H1 (cell line): ENCODE results near the gene KISS1R. TPM values are rescaled to one million over a fixed set of nuclear protein-coding genes. Genes with fewer than 3 reads are reported as not detected.

Source experiments
- CTCF ChIA-PET: fragments of 300-600 bp; sonication (Branson Sonifier 250); formaldehyde crosslinking; loops from one replicate; lab custom pipeline; 2021; ENCODE audit not compliant: partially characterized antibody; lab: Charles Lee
- POLR2A ChIA-PET: fragments of 300-600 bp; sonication (Branson Sonifier 250); formaldehyde crosslinking; loops from one replicate; lab custom pipeline; 2021; ENCODE audit warnings: inconsistent platforms; ENCODE audit not compliant: partially characterized antibody; lab: Charles Lee
- DNase-seq, 2 experiments: peaks; one replicate each; pipeline versions ENCODE4 v3.0.0 to v3.0.0-alpha.2; 2010 to 2022; ENCODE audit warnings: low spot score in 2 of 2, low read depth in 1 of 2, mixed read lengths in 1 of 2
- FAIRE-seq: peaks from 2 replicates; lab custom pipeline; 2011; peaks lifted over from hg19 to GRCh38; lab: Jason Lieb, UNC
- H2AFZ ChIP-seq: 2 replicates; pipeline ENCODE4 v1.8.1; 2012; ENCODE audit warnings: low read length, inconsistent platforms
- H2AK5ac ChIP-seq: 2 replicates; pipeline ENCODE4 v1.6.1; 2013; ENCODE audit warnings: low read depth, low read length
- H2BK120ac ChIP-seq: replicated peaks from 2 replicates; pipeline ENCODE3; 2013; ENCODE audit warnings: low read depth, low read length, inconsistent platforms
- H2BK12ac ChIP-seq: 2 replicates; pipeline ENCODE4 v1.6.1; 2013; ENCODE audit warnings: low read depth, low read length
- H2BK15ac ChIP-seq: 2 replicates; pipeline ENCODE4 v1.6.1; 2013; ENCODE audit warnings: low read length
- H2BK20ac ChIP-seq: 2 replicates; pipeline ENCODE4 v1.6.1; 2013; ENCODE audit warnings: low read length
- H2BK5ac ChIP-seq: 2 replicates; pipeline ENCODE4 v1.6.1; 2013; ENCODE audit warnings: low read depth, low read length
- H3K14ac ChIP-seq: 2 replicates; pipeline ENCODE4 v1.6.1; 2013; ENCODE audit warnings: inconsistent platforms; ENCODE audit not compliant: insufficient read length
- H3K18ac ChIP-seq: 2 replicates; pipeline ENCODE4 v1.6.1; 2013; ENCODE audit warnings: low read length; ENCODE audit errors: extremely low read depth
- H3K23ac ChIP-seq: 2 replicates; pipeline ENCODE4 v1.6.1; 2013; ENCODE audit warnings: inconsistent platforms; ENCODE audit not compliant: insufficient read length
- H3K23me2 ChIP-seq: 2 replicates; pipeline ENCODE4 v1.6.1; 2013; ENCODE audit warnings: low read depth, low read length
- H3K27ac ChIP-seq: 2 replicates; pipeline ENCODE4 v1.6.1; 2011; ENCODE audit warnings: low read depth, low read length, inconsistent platforms
- H3K27me3 ChIP-seq, 4 experiments: replicated peaks in 1 of 4; 1 replicate in 1 of 4; 2 replicates in 3 of 4; pipeline versions ENCODE4 v1.6.1 to v1.8.1; 2011 to 2013; ENCODE audit warnings: low read length in 3 of 4, mild to moderate bottlenecking in 3 of 4, inconsistent platforms in 2 of 4, mixed read lengths in 2 of 4, moderate library complexity in 1 of 4; ENCODE audit not compliant: control insufficient read depth in 3 of 4, insufficient read depth in 3 of 4; ENCODE audit errors: extremely low read depth in 1 of 4
- H3K36me3 ChIP-seq, 4 experiments: 2 replicates each; pipeline versions ENCODE4 v1.6.1 to v1.8.1; 2011 to 2013; ENCODE audit warnings: mild to moderate bottlenecking in 4 of 4, low read length in 3 of 4, moderate library complexity in 2 of 4, control low read depth in 1 of 4, inconsistent platforms in 1 of 4; ENCODE audit not compliant: insufficient read depth in 4 of 4, control insufficient read depth in 2 of 4
- H3K4ac ChIP-seq: replicated peaks from 2 replicates; pipeline ENCODE3; 2013; ENCODE audit warnings: low read length, low read depth, mixed read lengths, inconsistent platforms; ENCODE audit not compliant: insufficient read length
- H3K4me1 ChIP-seq, 4 experiments: replicated peaks in 1 of 4; 1 replicate in 1 of 4; 2 replicates in 3 of 4; pipeline versions ENCODE4 v1.6.1 to v1.8.1; 2011 to 2013; ENCODE audit warnings: low read length in 3 of 4, inconsistent platforms in 2 of 4, mixed read lengths in 1 of 4; ENCODE audit not compliant: insufficient read depth in 4 of 4, control insufficient read depth in 3 of 4
- H3K4me2 ChIP-seq, 2 experiments: 2 replicates each; pipeline versions ENCODE4 v1.6.1 to v1.8.1; 2011 to 2013; ENCODE audit warnings: low read depth in 2 of 2, low read length in 2 of 2, control low read depth in 1 of 2, inconsistent platforms in 1 of 2, mild to moderate bottlenecking in 1 of 2; ENCODE audit not compliant: insufficient read depth in 1 of 2
- H3K4me3 ChIP-seq, 4 experiments: fragments of 200-600, 300-600 bp in 1 of 4; sonication (generic), shearing (Covaris generic), sonication (Bioruptor Twin) in 1 of 4; 2 replicates each; pipeline versions ENCODE4 v1.5.1 to v1.8.1; 2011 to 2016; ENCODE audit warnings: low read length in 4 of 4, low read depth in 3 of 4, control low read depth in 2 of 4, inconsistent platforms in 2 of 4, mild to moderate bottlenecking in 2 of 4, mixed read lengths in 1 of 4, moderate library complexity in 1 of 4; ENCODE audit not compliant: insufficient read depth in 2 of 4; ENCODE audit errors: extremely low read depth in 1 of 4
- H3K56ac ChIP-seq: replicated peaks from 2 replicates; pipeline ENCODE3; 2013; ENCODE audit warnings: low read depth, mild to moderate bottlenecking, mixed read lengths, low read length, inconsistent platforms; ENCODE audit not compliant: insufficient read length
- H3K79me1 ChIP-seq: 2 replicates; pipeline ENCODE4 v1.6.1; 2013; ENCODE audit warnings: low read depth, low read length, control low read depth
- H3K79me2 ChIP-seq, 2 experiments: 2 replicates each; pipeline versions ENCODE4 v1.6.1 to v1.8.1; 2012 to 2013; ENCODE audit warnings: low read length in 2 of 2, mild to moderate bottlenecking in 2 of 2, inconsistent platforms in 1 of 2; ENCODE audit not compliant: insufficient read depth in 2 of 2, control insufficient read depth in 1 of 2
- H3K9ac ChIP-seq, 4 experiments: replicated peaks in 1 of 4; 1 replicate in 1 of 4; 2 replicates in 3 of 4; pipeline versions ENCODE4 v1.6.1 to v1.8.1; 2011 to 2013; ENCODE audit warnings: low read depth in 3 of 4, low read length in 3 of 4, control low read depth in 2 of 4, mild to moderate bottlenecking in 2 of 4, moderate library complexity in 2 of 4, inconsistent platforms in 1 of 4; ENCODE audit errors: extremely low read depth in 1 of 4
- H3K9me3 ChIP-seq, 2 experiments: 2 replicates each; pipeline versions ENCODE4 v1.6.1 to v1.8.1; 2012 to 2013; ENCODE audit warnings: mild to moderate bottlenecking in 2 of 2, moderate library complexity in 2 of 2, control low read depth in 1 of 2, inconsistent platforms in 1 of 2, low read depth in 1 of 2, low read length in 1 of 2, mixed read lengths in 1 of 2; ENCODE audit not compliant: insufficient read depth in 2 of 2
- H4K20me1 ChIP-seq, 2 experiments: replicated peaks in 1 of 2; 2 replicates each; pipeline versions ENCODE3 to v1.8.1; 2011 to 2013; ENCODE audit warnings: inconsistent platforms in 2 of 2, low read length in 2 of 2, mild to moderate bottlenecking in 1 of 2; ENCODE audit not compliant: insufficient read depth in 2 of 2, control insufficient read depth in 1 of 2
- H4K5ac ChIP-seq: 2 replicates; pipeline ENCODE4 v1.6.1; 2013; ENCODE audit warnings: low read length, low read depth, mixed read lengths, inconsistent platforms; ENCODE audit not compliant: insufficient read length
- H4K8ac ChIP-seq: 2 replicates; pipeline ENCODE4 v1.8.0; 2013; ENCODE audit warnings: mild to moderate bottlenecking, moderate library complexity, low read length, inconsistent platforms; ENCODE audit not compliant: insufficient read depth; ENCODE audit errors: extremely low read depth
- H4K91ac ChIP-seq: replicated peaks from 2 replicates; pipeline ENCODE3; 2013; ENCODE audit warnings: low read length, mixed read lengths, inconsistent platforms; ENCODE audit not compliant: insufficient read length
- ATF2 ChIP-seq: IDR thresholded peaks from 2 replicates; pipeline ENCODE4 v1.6.1; 2012; ENCODE audit warnings: low read length, inconsistent platforms
- BACH1 ChIP-seq: IDR thresholded peaks from 2 replicates; pipeline ENCODE4 v1.6.1; 2012; ENCODE audit warnings: low read length, improper control_type of control experiment
- BRCA1 ChIP-seq: IDR thresholded peaks from 2 replicates; pipeline ENCODE4 v1.6.1; 2012; ENCODE audit warnings: low read depth, low read length, improper control_type of control experiment
- JUND ChIP-seq: IDR thresholded peaks from 2 replicates; pipeline ENCODE4 v1.6.1; 2011; ENCODE audit warnings: mild to moderate bottlenecking, improper control_type of control experiment, low read length
- MAFK ChIP-seq: IDR thresholded peaks from 2 replicates; pipeline ENCODE4 v1.6.1; 2012; ENCODE audit warnings: low read depth, mild to moderate bottlenecking, improper control_type of control experiment, low read length
- NANOG ChIP-seq: IDR thresholded peaks from 2 replicates; pipeline ENCODE4 v1.6.1; 2011; ENCODE audit warnings: low read length, low read depth, mild to moderate bottlenecking, inconsistent platforms; ENCODE audit not compliant: insufficient read depth, poor library complexity, severe bottlenecking
- NRF1 ChIP-seq: IDR thresholded peaks from 2 replicates; pipeline ENCODE4 v1.6.1; 2011; ENCODE audit warnings: mild to moderate bottlenecking, low read depth, low read length, improper control_type of control experiment
- RBBP5 ChIP-seq: IDR thresholded peaks from 2 replicates; pipeline ENCODE4 v1.7.1; 2012; ENCODE audit warnings: low read depth, mild to moderate bottlenecking, inconsistent platforms, low read length, moderate library complexity, borderline replicate concordance
- RNF2 ChIP-seq: fragments of 200-900, 300-1000 bp; sonication (generic); IDR thresholded peaks from 2 replicates; pipeline ENCODE4 v1.7.1; 2016; ENCODE audit warnings: borderline replicate concordance, low read depth, mild to moderate bottlenecking, antibody characterized with exemption, low read length; ENCODE audit not compliant: poor library complexity, severe bottlenecking; ENCODE audit errors: missing control alignments
- SP2 ChIP-seq: IDR thresholded peaks from 2 replicates; pipeline ENCODE4 v1.6.1; 2012; ENCODE audit warnings: mild to moderate bottlenecking, low read length, inconsistent platforms
- WGBS, 2 experiments: shearing (Covaris generic) in 1 of 2; methylation state at CpG; one replicate each; pipeline versions ENCODE4 v1.1.6 to v1.1.7; 2013 to 2015; ENCODE audit warnings: low lambda C conversion rate in 2 of 2, mixed read lengths in 2 of 2, inconsistent platforms in 1 of 2, low coverage in 1 of 2, missing lambda C conversion rate in 1 of 2; ENCODE audit not compliant: insufficient replicate concordance in 2 of 2, insufficient coverage in 1 of 2, insufficient read length in 1 of 2; ENCODE audit errors: extremely low coverage in 1 of 2, missing lambda C conversion rate in 1 of 2; 5-methylcytosine and 5-hydroxymethylcytosine counted together
- polyA plus RNA-seq, 7 experiments: library from polyadenylated mRNA; depleted of rRNA in 3 of 7; stranded (reverse) in 5 of 7; unstranded in 2 of 7; fragments of >200 nt in 5 of 7; fragments of 200-250 nt in 2 of 7; gene quantifications; 1 replicate in 5 of 7; 2 replicates in 1 of 7; 4 replicates in 1 of 7; pipeline versions ENCODE4 v1.2.1 to v1.2.3, GENCODE V29; 2011 to 2013; ENCODE audit warnings: missing spikeins in 2 of 7, mixed read lengths in 2 of 7
- total RNA-seq: library from RNA; stranded (reverse); fragmentation: NEBNext Ultra II Directional; extraction: Animal tissue kit (Norgen Biotek cat#: 25700); gene quantifications from 2 replicates; pipeline ENCODE4 v1.2.1, GENCODE V29; 2021

Gene KISS1R
- total and polyA plus RNA-seq, 2 of the 8 experiments (the other 6 are each of a cell fraction or from before 2014, with no cell fraction given): 2.3 to 2.7 TPM

GRCh38 chr19:938233-938923 is 21.2 kb downstream of the KISS1R start:
- Histone ChIP-seq H2BK15ac (no peak overlapping the region), H2AFZ (no peak overlapping the region), H4K91ac (no peak overlapping the region), H3K4me2 (no peak overlapping the region), H3K9me3 (no peaks in the 10 kb centered on the region), H3K79me1 (peaks cover 14% of the 10 kb centered on the region), H4K20me1 (peaks cover 7 to 36% of the 10 kb centered on the region in 2 experiments), H3K27ac (no peak overlapping the region), H3K4me1 (peaks cover 0 to 4% (median under 1%) of the 10 kb centered on the region in 4 experiments; a peak in 2 of 7 replicates), H3K56ac (no peak overlapping the region), H4K5ac (no peak overlapping the region), H3K4ac (no peak overlapping the region), H3K36me3 (peaks cover 3 to 13% (median 5%) of the 10 kb centered on the region in 4 experiments; a peak in 7 of 8 replicates), H3K27me3 (no peaks in the 10 kb centered on the region), H3K4me3 (no peak overlapping the region), H3K23me2 (no peaks in the 10 kb centered on the region), H2BK20ac (no peak overlapping the region), H2AK5ac (no peak overlapping the region; the same call in 1 of the 2 replicates), H3K79me2 (peaks cover 5 to 70% of the 10 kb centered on the region in 2 experiments), H3K18ac (no peak overlapping the region), H3K14ac (no peak overlapping the region), H2BK5ac (0 out of 2 replicates have a peak overlapping the region, but pooled peaks have one; percentile 30), H4K8ac (no peak overlapping the region), H2BK12ac (no peak overlapping the region), H3K9ac (no peak overlapping the region), H2BK120ac (no peak overlapping the region), H3K23ac (no peak overlapping the region)
- ChIA-PET CTCF (interaction anchor here (0.6 to 2.5 kb wide), 8 partner anchors 15 to 57 kb away, joined by 3 to 15 read pairs (median 4); no protein-coding TSS in a partner anchor), POLR2A (interaction anchor here (0.6 to 2.9 kb wide), 8 partner anchors 14 to 81 kb away, joined by 3 to 8 read pairs (median 4); partner anchors contain the start of genes MED16 and WDR18)
- DNase-seq (no peak), FAIRE-seq (no peak)
- WGBS, 2 experiments: 78% methylated on average over 21 of the region's 23 CpGs; no CpG with 5 or more reads in 1 of the 2 experiments
- TF ChIP-seq BACH1 (no peak), JUND (no peak), NANOG (no peak), SP2 (no peak), ATF2 (no peak), MAFK (no peak), RBBP5 (no peak), BRCA1 (no peak), NRF1 (no peak), RNF2 (no peak)
